IMR-90 (cell line): ENCODE data around the gene CD44.

Experiments
- CHD1 ChIP-seq: IDR thresholded peaks from 2 replicates; pipeline ENCODE4 v1.6.1; 2012; ENCODE audit warnings: low read depth, low read length, improper control_type of control experiment
- CTCF ChIP-seq: conservative IDR thresholded peaks from 2 replicates; pipeline ENCODE4 v1.5.1; 2012; ENCODE audit warnings: mild to moderate bottlenecking, low read depth, low read length, improper control_type of control experiment
- ELK1 ChIP-seq: fragments of 150-350 bp; IDR thresholded peaks from 2 replicates; pipeline ENCODE4 v1.6.1; 2016; ENCODE audit warnings: low read depth, mild to moderate bottlenecking, low read length, moderate library complexity, borderline replicate concordance
- MAFK ChIP-seq: IDR thresholded peaks from 2 replicates; pipeline ENCODE4 v1.6.1; 2012; ENCODE audit warnings: low read depth, low read length, improper control_type of control experiment
- MXI1 ChIP-seq: IDR thresholded peaks from 2 replicates; pipeline ENCODE4 v1.6.1; 2012; ENCODE audit warnings: low read depth, mild to moderate bottlenecking, low read length, moderate library complexity, borderline replicate concordance
- POLR2A ChIP-seq: IDR thresholded peaks from 2 replicates; pipeline ENCODE4 v1.6.1; 2012; ENCODE audit warnings: mild to moderate bottlenecking, low read depth, low read length
- RAD21 ChIP-seq: IDR thresholded peaks from 2 replicates; pipeline ENCODE4 v1.6.1; 2012; ENCODE audit warnings: low read length, improper control_type of control experiment
- RCOR1 ChIP-seq: IDR thresholded peaks from 2 replicates; pipeline ENCODE4 v1.6.1; 2012; ENCODE audit warnings: mild to moderate bottlenecking, low read length, improper control_type of control experiment; ENCODE audit not compliant: insufficient replicate concordance
- RFX5 ChIP-seq: IDR thresholded peaks from 2 replicates; pipeline ENCODE4 v1.8.0; 2012; ENCODE audit warnings: low read depth, mild to moderate bottlenecking, low read length, moderate library complexity
- SMC3 ChIP-seq: fragments of 150-350 bp; IDR thresholded peaks from 2 replicates; pipeline ENCODE4 v1.6.1; 2016; ENCODE audit warnings: low read depth, mild to moderate bottlenecking, antibody characterized with exemption, low read length, moderate library complexity

- TF ChIP-seq CTCF (no peak), POLR2A (0 out of 2 replicates have a peak, but pooled peaks have one; percentile 20), RCOR1 (no peak), RFX5 (peak; percentile 55; the same call in 1 of the 2 replicates), MXI1 (no peak), CHD1 (no peak), MAFK (no peak), SMC3 (no peak), RAD21 (no peak), ELK1 (no peak)
Observed at GRCh38 chr11:35174666-35175065, 35.7 kb downstream of the CD44 start.
